Fibroblast of skin of abdomen (primary cell): ENCODE results near the gene LAMC3.
"Not testable (repeated sequence)": the region's sequence is repeated elsewhere in the genome, so short reads cannot be mapped to it uniquely, and the experiment has no call there.

Experiments
- DNase-seq: peaks from one replicate; pipeline ENCODE4 v3.0.0-alpha.2; 2013

LAMC3 gene

GRCh38 chr9:131101207-131101964 is 92.4 kb downstream of the LAMC3 start:
- no peak for DNase-seq

GRCh38 chr9:131103024-131103423 is 94.0 kb downstream of the LAMC3 start:
- DNase-seq = no peak

GRCh38 chr9:131103535-131103934 is 94.6 kb downstream of the LAMC3 start:
- DNase-seq = no peak

- DNase-seq = no peak
Observed at GRCh38 chr9:131104016-131104740, 95.2 kb downstream of the LAMC3 start.

- DNase-seq = no peak
Observed at GRCh38 chr9:131105952-131106351, 97.0 kb downstream of the LAMC3 start.

- DNase-seq = no peak
Observed at GRCh38 chr9:131107760-131108159, 98.8 kb downstream of the LAMC3 start.

- no peak for DNase-seq
Observed at GRCh38 chr9:131111186-131111853, 102.3 kb downstream of the LAMC3 start.

- no peak for DNase-seq
Observed at GRCh38 chr9:131111854-131112311, 102.9 kb downstream of the LAMC3 start.

GRCh38 chr9:131112374-131113154 is 103.6 kb downstream of the LAMC3 start:
- no peak for DNase-seq

- DNase-seq = no peak
Observed at GRCh38 chr9:131113655-131114054, 104.7 kb downstream of the LAMC3 start.

- DNase-seq = no peak
Observed at GRCh38 chr9:131114084-131114535, 105.1 kb downstream of the LAMC3 start.

- not testable (repeated sequence) for DNase-seq
Observed at GRCh38 chr9:131115360-131115742, 106.4 kb downstream of the LAMC3 start.

- no peak for DNase-seq
Observed at GRCh38 chr9:131116281-131117120, 107.5 kb downstream of the LAMC3 start.

GRCh38 chr9:131117121-131117761 is 108.3 kb downstream of the LAMC3 start:
- no peak for DNase-seq

- no peak for DNase-seq
Observed at GRCh38 chr9:131117762-131118145, 108.8 kb downstream of the LAMC3 start.

- no peak for DNase-seq
Observed at GRCh38 chr9:131119600-131119999, 110.6 kb downstream of the LAMC3 start.

GRCh38 chr9:131120620-131121228 is 111.8 kb downstream of the LAMC3 start:
- DNase-seq = no peak

GRCh38 chr9:131121346-131121745 is 112.4 kb downstream of the LAMC3 start:
- no peak for DNase-seq

- no peak for DNase-seq
Observed at GRCh38 chr9:131122158-131122557, 113.2 kb downstream of the LAMC3 start.

- DNase-seq = no peak
Observed at GRCh38 chr9:131125038-131125287, 116.0 kb downstream of the LAMC3 start.
